PC-9 (cell line): ENCODE results near the gene ZNRF3. TPM values are rescaled to one million over a fixed set of nuclear protein-coding genes. Genes with fewer than 3 reads are reported as not detected.

Experiments used
- BruUV-seq: library from RNA; stranded (reverse); fragments of 400-500 nt; replicated peaks from 2 replicates; lab custom pipeline; 2021; lab: Mats Ljungman, UMichigan
- CTCF ChIA-PET: fragments of 300-600 bp; sonication (Branson Sonifier 250); formaldehyde crosslinking; loops from one replicate; lab custom pipeline; 2022; ENCODE audit warnings: antibody characterized with exemption; lab: Charles Lee
- POLR2A ChIA-PET: fragments of 300-600 bp; sonication (Branson Sonifier 250); formaldehyde crosslinking; loops from one replicate; lab custom pipeline; 2022; ENCODE audit warnings: antibody characterized with exemption; ENCODE audit not compliant: unreplicated experiment; lab: Charles Lee
- DNase-seq, 2 experiments: peaks; one replicate each; pipeline versions ENCODE4 v3.0.0 to v3.0.0-alpha.2; 2015 to 2022; ENCODE audit warnings: mixed read lengths in 1 of 2
- H2AFZ ChIP-seq: fragments of 200-600 bp; sonication (generic); 2 replicates; pipeline ENCODE4 v1.8.1; 2017; ENCODE audit warnings: antibody characterized with exemption
- H3F3A ChIP-seq: fragments of 200-600 bp; sonication (generic); 2 replicates; pipeline ENCODE4 v1.8.1; 2017; ENCODE audit warnings: antibody characterized with exemption, mild to moderate bottlenecking, low read depth; ENCODE audit not compliant: insufficient read depth
- H3K27ac ChIP-seq: fragments of 200-600 bp; sonication (generic); 2 replicates; pipeline ENCODE4 v1.6.1; 2016; ENCODE audit warnings: mixed run types
- H3K27me3 ChIP-seq: fragments of 200-600 bp; sonication (generic); 2 replicates; pipeline ENCODE4 v1.6.1; 2016; ENCODE audit warnings: low read depth, mixed run types; ENCODE audit not compliant: insufficient read depth
- H3K36me3 ChIP-seq: fragments of 200-600 bp; sonication (generic); 2 replicates; pipeline ENCODE4 v1.6.1; 2016; ENCODE audit warnings: low read depth, mixed run types
- H3K4me1 ChIP-seq: fragments of 200-600 bp; sonication (generic); replicated peaks from 2 replicates; pipeline ENCODE4 v1.6.1; 2016; ENCODE audit warnings: mixed run types; ENCODE audit not compliant: insufficient read depth
- H3K4me2 ChIP-seq: fragments of 200-600 bp; sonication (generic); 2 replicates; pipeline ENCODE4 v1.6.1; 2017; ENCODE audit warnings: mixed run types
- H3K4me3 ChIP-seq: fragments of 200-600 bp; sonication (generic); 2 replicates; pipeline ENCODE4 v1.6.1; 2016; ENCODE audit warnings: mixed run types
- H3K79me2 ChIP-seq: fragments of 200-600 bp; sonication (generic); 2 replicates; pipeline ENCODE4 v1.6.1; 2017; ENCODE audit warnings: low read depth, mixed run types
- H3K9me2 ChIP-seq: fragments of 200-600 bp; sonication (generic); 2 replicates; pipeline ENCODE4 v1.8.1; 2017; ENCODE audit warnings: mild to moderate bottlenecking; ENCODE audit not compliant: insufficient read depth
- H3K9me3 ChIP-seq: fragments of 200-600 bp; sonication (generic); 2 replicates; pipeline ENCODE4 v1.8.1; 2016; ENCODE audit warnings: low read depth; ENCODE audit not compliant: insufficient read depth
- H4K20me1 ChIP-seq: fragments of 200-600 bp; sonication (generic); 2 replicates; pipeline ENCODE4 v1.8.1; 2017; ENCODE audit not compliant: insufficient read depth
- EZH2 ChIP-seq: fragments of 200-600 bp; sonication (generic); IDR thresholded peaks from 2 replicates; pipeline ENCODE4 v1.8.0; 2017; ENCODE audit warnings: antibody characterized with exemption, low read depth
- intact Hi-C: fragments of 100-400 bp; cut with micrococcal nuclease; formaldehyde crosslinking; loops from one replicate; pipeline ENCODE4 v1.10.0; 2022; ENCODE audit not compliant: unreplicated experiment
- total RNA-seq: library from RNA; stranded (reverse); gene quantifications from 2 replicates; pipeline ENCODE4 v1.2.3, GENCODE V29; 2021
- TF ChIP-seq, protein P1 (sequence below): fragments of 200-600 bp; sonication (generic); conservative IDR thresholded peaks from 2 replicates; pipeline ENCODE4 v1.6.1; 2017; ENCODE audit warnings: mixed run types, antibody characterized with exemption, mild to moderate bottlenecking, moderate library complexity

The ZNRF3 gene
- total RNA-seq, 1 experiment from 2014 or later: 5.2 TPM

DNA sequence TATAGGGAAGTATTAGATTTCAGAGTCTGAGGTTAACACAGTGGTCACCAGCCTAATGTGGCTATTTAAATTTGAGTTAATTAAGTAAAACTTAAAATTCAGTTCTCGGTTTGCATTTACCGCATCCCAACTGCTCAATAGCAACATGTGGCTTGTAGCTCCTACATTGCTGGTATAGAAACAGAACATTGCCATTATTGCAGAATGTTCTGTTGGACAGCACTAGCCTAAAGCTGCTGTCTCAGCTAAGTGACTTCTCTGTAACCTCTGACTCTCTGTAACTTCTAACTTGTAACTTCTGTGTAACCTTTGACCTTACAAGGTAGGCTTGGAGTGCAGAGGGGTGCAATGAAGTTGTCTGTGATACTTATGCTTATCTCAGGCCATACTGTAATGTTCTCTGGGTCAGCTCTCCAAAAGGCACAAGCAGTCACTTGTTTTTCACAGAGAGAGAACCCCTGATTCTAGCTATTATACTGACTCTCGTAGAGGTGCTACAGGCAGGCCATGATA is 78.7 kb downstream of the ZNRF3 start:
- no peaks in the 10 kb centered on the region for H3K27me3 ChIP-seq
- no peak overlapping the region for H3K4me2 ChIP-seq
- H3K4me3 ChIP-seq: no peak overlapping the region
- no peaks in the 10 kb centered on the region for H3K4me1 ChIP-seq
- H3K36me3 ChIP-seq: no peaks in the 10 kb centered on the region
- no peak overlapping the region for H3K27ac ChIP-seq
- no peaks in the 10 kb centered on the region for H3F3A ChIP-seq
- TF ChIP-seq, protein P1, sequence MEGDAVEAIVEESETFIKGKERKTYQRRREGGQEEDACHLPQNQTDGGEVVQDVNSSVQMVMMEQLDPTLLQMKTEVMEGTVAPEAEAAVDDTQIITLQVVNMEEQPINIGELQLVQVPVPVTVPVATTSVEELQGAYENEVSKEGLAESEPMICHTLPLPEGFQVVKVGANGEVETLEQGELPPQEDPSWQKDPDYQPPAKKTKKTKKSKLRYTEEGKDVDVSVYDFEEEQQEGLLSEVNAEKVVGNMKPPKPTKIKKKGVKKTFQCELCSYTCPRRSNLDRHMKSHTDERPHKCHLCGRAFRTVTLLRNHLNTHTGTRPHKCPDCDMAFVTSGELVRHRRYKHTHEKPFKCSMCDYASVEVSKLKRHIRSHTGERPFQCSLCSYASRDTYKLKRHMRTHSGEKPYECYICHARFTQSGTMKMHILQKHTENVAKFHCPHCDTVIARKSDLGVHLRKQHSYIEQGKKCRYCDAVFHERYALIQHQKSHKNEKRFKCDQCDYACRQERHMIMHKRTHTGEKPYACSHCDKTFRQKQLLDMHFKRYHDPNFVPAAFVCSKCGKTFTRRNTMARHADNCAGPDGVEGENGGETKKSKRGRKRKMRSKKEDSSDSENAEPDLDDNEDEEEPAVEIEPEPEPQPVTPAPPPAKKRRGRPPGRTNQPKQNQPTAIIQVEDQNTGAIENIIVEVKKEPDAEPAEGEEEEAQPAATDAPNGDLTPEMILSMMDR: no peak
- TF ChIP-seq EZH2: no peak
- no TSS peak for BruUV-seq
- no peak for DNase-seq
- ChIA-PET POLR2A (no interaction called here), CTCF (no interaction called here)
- no peaks in the 10 kb centered on the region; the same call in 1 of the 2 replicates for H3K79me2 ChIP-seq
- intact Hi-C loops: no loop called here
- no peaks in the 10 kb centered on the region; the same call in 1 of the 2 replicates for H3K9me2 ChIP-seq
- no peak overlapping the region for H2AFZ ChIP-seq
- H3K9me3 ChIP-seq: no peaks in the 10 kb centered on the region
- H4K20me1 ChIP-seq: no peaks in the 10 kb centered on the region

DNA sequence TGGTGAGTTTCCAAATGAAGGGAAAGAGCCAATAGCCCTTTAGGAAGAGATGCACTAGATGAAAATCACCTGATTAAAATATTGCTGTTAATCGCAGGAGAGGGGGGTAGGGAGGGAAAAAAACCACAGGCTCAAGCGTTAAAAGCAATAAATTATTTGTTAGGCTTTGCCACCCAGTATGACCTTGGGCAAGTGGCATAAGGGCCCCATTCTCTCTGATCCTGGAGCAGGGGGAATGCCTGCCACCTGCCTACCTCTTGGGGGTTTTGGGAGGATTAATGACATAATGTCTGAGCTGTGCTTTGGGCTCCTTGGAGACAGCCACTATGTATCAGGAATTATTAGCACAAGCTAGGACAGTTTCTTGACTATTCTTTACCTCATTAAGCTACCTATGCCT is 80.0 kb downstream of the ZNRF3 start:
- no TSS peak for BruUV-seq
- Histone ChIP-seq H3K36me3 (no peaks in the 10 kb centered on the region), H3K4me3 (no peak overlapping the region), H3K27me3 (no peaks in the 10 kb centered on the region), H3F3A (no peaks in the 10 kb centered on the region), H3K79me2 (no peaks in the 10 kb centered on the region; the same call in 1 of the 2 replicates), H3K4me2 (no peak overlapping the region), H2AFZ (no peak overlapping the region), H4K20me1 (no peaks in the 10 kb centered on the region), H3K9me3 (no peaks in the 10 kb centered on the region), H3K4me1 (no peaks in the 10 kb centered on the region), H3K27ac (no peak overlapping the region), H3K9me2 (no peaks in the 10 kb centered on the region; the same call in 1 of the 2 replicates)
- POLR2A ChIA-PET: no interaction called here
- intact Hi-C loops: no loop called here
- DNase-seq: no peak
- TF ChIP-seq EZH2: no peak
- TF ChIP-seq, protein P1: no peak
- CTCF ChIA-PET: no interaction called here

DNA sequence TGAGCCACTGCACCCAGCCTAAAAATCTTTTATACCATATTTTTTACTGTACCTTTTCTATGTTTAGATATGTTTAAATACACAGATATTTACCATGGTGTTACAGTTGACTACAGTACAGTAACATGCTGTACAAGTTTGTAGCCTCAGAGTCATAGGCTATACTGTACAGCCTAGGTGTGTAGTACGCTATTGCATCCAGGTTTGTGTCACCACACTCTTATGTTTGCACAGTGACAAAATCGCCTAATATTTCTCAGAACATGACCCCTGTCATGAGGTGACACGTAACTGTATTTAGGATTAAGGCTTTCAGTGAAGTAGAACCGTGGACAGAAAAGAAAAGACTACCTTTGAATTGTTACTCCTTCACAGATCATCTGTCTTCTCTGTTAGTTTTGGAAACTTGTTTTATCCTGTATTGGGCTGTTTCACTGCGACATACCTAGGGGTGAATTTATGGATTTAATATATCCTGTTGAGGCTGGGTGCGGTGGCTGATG is 83.8 kb downstream of the ZNRF3 start:
- ChIA-PET CTCF (no interaction called here), POLR2A (no interaction called here)
- BruUV-seq: no TSS peak

More for the DNA sequence above, 83.8 kb downstream of the ZNRF3 start:
- no peak overlapping the region for H2AFZ ChIP-seq
- H3K9me2 ChIP-seq: no peaks in the 10 kb centered on the region
- intact Hi-C loops: no loop called here
- no peak overlapping the region for H3K4me2 ChIP-seq
- no peaks in the 10 kb centered on the region for H3K9me3 ChIP-seq
- H3K27me3 ChIP-seq: no peaks in the 10 kb centered on the region
- H3F3A ChIP-seq: no peaks in the 10 kb centered on the region
- H3K27ac ChIP-seq: no peak overlapping the region
- H3K4me3 ChIP-seq: no peak overlapping the region
- no peak for DNase-seq
- H3K4me1 ChIP-seq: no peaks in the 10 kb centered on the region
- H3K79me2 ChIP-seq: no peaks in the 10 kb centered on the region; the same call in none of the 2 replicates
- no peaks in the 10 kb centered on the region for H3K36me3 ChIP-seq
- no peak for TF ChIP-seq EZH2
- TF ChIP-seq, protein P1: no peak
- no peaks in the 10 kb centered on the region for H4K20me1 ChIP-seq
